Measurements from ENCODE around the gene RTN4IP1.

RTN4IP1 gene

GRCh38 chr6:106546691-106547414 lies 82.4 kb downstream of the RTN4IP1 start:
- peak; percentile 82 for DNase-seq (ENCODE audit: low read depth)

GRCh38 chr6:106546261-106546690 lies 83.0 kb downstream of the RTN4IP1 start:
- DNase-seq (ENCODE audit: low read depth), result peak; percentile 29

- DNase-seq (ENCODE audit: low read depth), result peak; percentile 74
Measured at GRCh38 chr6:106540907-106541306, 88.4 kb downstream of the RTN4IP1 start.

GRCh38 chr6:106540432-106540831 lies 88.9 kb downstream of the RTN4IP1 start:
- DNase-seq (ENCODE audit: low read depth), result no peak

GRCh38 chr6:106539936-106540335 lies 89.4 kb downstream of the RTN4IP1 start:
- no peak for DNase-seq (ENCODE audit: low read depth)

GRCh38 chr6:106538145-106538544 lies 91.2 kb downstream of the RTN4IP1 start:
- DNase-seq (ENCODE audit: low read depth), result no peak

GRCh38 chr6:106537662-106538061 lies 91.6 kb downstream of the RTN4IP1 start:
- no peak for DNase-seq (ENCODE audit: low read depth)

- DNase-seq (ENCODE audit: low read depth), result peak; percentile 45
Measured at GRCh38 chr6:106536851-106537250, 92.4 kb downstream of the RTN4IP1 start.

GRCh38 chr6:106536357-106536756 lies 92.9 kb downstream of the RTN4IP1 start:
- no peak for DNase-seq (ENCODE audit: low read depth)

GRCh38 chr6:106535012-106535411 lies 94.3 kb downstream of the RTN4IP1 start:
- DNase-seq (ENCODE audit: low read depth), result no peak

- no peak for DNase-seq (ENCODE audit: low read depth)
Measured at GRCh38 chr6:106534564-106534982, 94.7 kb downstream of the RTN4IP1 start.

GRCh38 chr6:106534004-106534403 lies 95.3 kb downstream of the RTN4IP1 start:
- no peak for DNase-seq (ENCODE audit: low read depth)

- no peak for DNase-seq (ENCODE audit: low read depth)
Measured at GRCh38 chr6:106533054-106533453, 96.2 kb downstream of the RTN4IP1 start.

- DNase-seq (ENCODE audit: low read depth), result peak; percentile 49
Measured at GRCh38 chr6:106530502-106530901, 98.8 kb downstream of the RTN4IP1 start.

- peak; percentile 27 for DNase-seq (ENCODE audit: low read depth)
Measured at GRCh38 chr6:106530026-106530425, 99.3 kb downstream of the RTN4IP1 start.

- DNase-seq (ENCODE audit: low read depth), result peak; percentile 31
Measured at GRCh38 chr6:106529438-106529837, 99.9 kb downstream of the RTN4IP1 start.

- peak; percentile 14 for DNase-seq (ENCODE audit: low read depth)
Measured at GRCh38 chr6:106528521-106528920, 100.8 kb downstream of the RTN4IP1 start.

GRCh38 chr6:106527979-106528378 lies 101.3 kb downstream of the RTN4IP1 start:
- peak; percentile 96 for DNase-seq (ENCODE audit: low read depth)

- no peak for DNase-seq (ENCODE audit: low read depth)
Measured at GRCh38 chr6:106527117-106527516, 102.2 kb downstream of the RTN4IP1 start.

- DNase-seq (ENCODE audit: low read depth), result no peak
Measured at GRCh38 chr6:106525882-106526275, 103.4 kb downstream of the RTN4IP1 start.

- DNase-seq (ENCODE audit: low read depth), result no peak
Measured at GRCh38 chr6:106525107-106525881, 104.0 kb downstream of the RTN4IP1 start.

GRCh38 chr6:106522562-106523250 lies 106.6 kb downstream of the RTN4IP1 start:
- no peak for DNase-seq (ENCODE audit: low read depth)

Measured in iris pigment epithelial cell (primary cell).